Liver (tissue), 9 donors: ENCODE results near the gene PRKCH. TPM values are rescaled to one million over a fixed set of nuclear protein-coding genes. Genes with fewer than 3 reads are reported as not detected.

Experiments
- DNase-seq: peaks from one replicate; pipeline ENCODE4 v3.0.0-alpha.2; 2017; ENCODE audit warnings: low spot score
- H3K27ac ChIP-seq, 2 donors: one replicate each; pipeline ENCODE4 v1.7.0; 2013; ENCODE audit warnings: inconsistent platforms in 2 of 2, low read length in 2 of 2, control low read depth in 1 of 2, low read depth in 1 of 2, mild to moderate bottlenecking in 1 of 2
- H3K27me3 ChIP-seq, 4 donors: one replicate each; pipeline versions ENCODE4 v1.6.1 to v1.7.0; 2013; ENCODE audit warnings: low read length in 3 of 4, inconsistent platforms in 1 of 4, mild to moderate bottlenecking in 1 of 4, moderate library complexity in 1 of 4; ENCODE audit not compliant: control insufficient read depth in 4 of 4, insufficient read depth in 4 of 4
- H3K36me3 ChIP-seq, 4 donors: one replicate each; pipeline versions ENCODE4 v1.6.1 to v1.7.0; 2013; ENCODE audit warnings: low read length in 3 of 4, mild to moderate bottlenecking in 3 of 4, low read depth in 1 of 4, moderate library complexity in 1 of 4; ENCODE audit not compliant: control insufficient read depth in 4 of 4, insufficient read depth in 3 of 4
- H3K4me1 ChIP-seq, 4 donors: one replicate each; pipeline versions ENCODE4 v1.6.1 to v1.7.0; 2013; ENCODE audit warnings: low read length in 3 of 4, mild to moderate bottlenecking in 3 of 4, moderate library complexity in 1 of 4; ENCODE audit not compliant: control insufficient read depth in 4 of 4, insufficient read depth in 4 of 4
- H3K4me3 ChIP-seq, 3 donors: one replicate each; pipeline versions ENCODE4 v1.6.1 to v1.7.0; 2013; ENCODE audit warnings: low read length in 3 of 3, control low read depth in 1 of 3, low read depth in 1 of 3, mild to moderate bottlenecking in 1 of 3
- H3K9ac ChIP-seq, 2 donors: one replicate each; pipeline ENCODE4 v1.7.0; 2013; ENCODE audit warnings: low read length in 2 of 2, mild to moderate bottlenecking in 2 of 2, moderate library complexity in 2 of 2, control low read depth in 1 of 2, low read depth in 1 of 2
- H3K9me3 ChIP-seq, 4 donors: one replicate each; pipeline versions ENCODE4 v1.6.1 to v1.7.0; 2013; ENCODE audit warnings: low read length in 3 of 4; ENCODE audit not compliant: control insufficient read depth in 4 of 4
- EGR1 ChIP-seq, 2 donors: IDR thresholded peaks; 2 replicates each; pipeline ENCODE4 v1.6.1; 2016 to 2018; ENCODE audit warnings: antibody characterized with exemption in 2 of 2, low read depth in 2 of 2
- FOXA1 ChIP-seq: IDR thresholded peaks from 2 replicates; pipeline ENCODE4 v1.6.1; 2016; ENCODE audit warnings: antibody characterized with exemption
- FOXA2 ChIP-seq: IDR thresholded peaks from 2 replicates; pipeline ENCODE4 v1.6.1; 2016; ENCODE audit warnings: antibody characterized with exemption
- HNF4A ChIP-seq, 2 donors: conservative IDR thresholded peaks; 2 replicates each; pipeline ENCODE4 v1.6.1; 2016; ENCODE audit warnings: antibody characterized with exemption in 2 of 2, mild to moderate bottlenecking in 2 of 2
- HNF4G ChIP-seq: IDR thresholded peaks from 2 replicates; pipeline ENCODE4 v1.6.1; 2016; ENCODE audit warnings: antibody characterized with exemption
- JUND ChIP-seq, 2 donors: IDR thresholded peaks; 2 replicates each; pipeline ENCODE4 v1.6.1; 2016; ENCODE audit warnings: antibody characterized with exemption in 2 of 2
- NR2F2 ChIP-seq: IDR thresholded peaks from 2 replicates; pipeline ENCODE4 v1.6.1; 2016; ENCODE audit warnings: antibody characterized with exemption
- RAD21 ChIP-seq, 2 donors: IDR thresholded peaks; 2 replicates each; pipeline ENCODE4 v1.6.1; 2016; ENCODE audit warnings: antibody characterized with exemption in 2 of 2, mild to moderate bottlenecking in 2 of 2
- RXRA ChIP-seq, 2 donors: IDR thresholded peaks; 2 replicates each; pipeline ENCODE4 v1.6.1; 2017 to 2018; ENCODE audit warnings: antibody characterized with exemption in 2 of 2, mild to moderate bottlenecking in 1 of 2
- SP1 ChIP-seq: IDR thresholded peaks from 2 replicates; pipeline ENCODE4 v1.6.1; 2018; ENCODE audit warnings: antibody characterized with exemption, mild to moderate bottlenecking
- TAF1 ChIP-seq: conservative IDR thresholded peaks from 2 replicates; pipeline ENCODE4 v1.6.1; 2016; ENCODE audit warnings: antibody characterized with exemption, mild to moderate bottlenecking
- YY1 ChIP-seq: IDR thresholded peaks from 2 replicates; pipeline ENCODE4 v1.6.1; 2016; ENCODE audit warnings: antibody characterized with exemption, mild to moderate bottlenecking
- WGBS: extraction: QIAGEN DNeasy Blood & Tissue Kit; methylation state at CpG from one replicate; pipeline ENCODE4 v1.1.7; 2013; 5-methylcytosine and 5-hydroxymethylcytosine counted together
- polyA plus RNA-seq, 2 donors: library from polyadenylated mRNA; stranded (reverse) in 1 of 2; unstranded in 1 of 2; fragments of 200-250 nt in 1 of 2; fragments of >200 nt in 1 of 2; fragmentation: Nextera tagmentation in 1 of 2; extraction: Ambion mirVana in 1 of 2; gene quantifications; one replicate each; pipeline versions ENCODE4 v1.2.1 to v1.2.3, GENCODE V29; 2013 to 2015
- total RNA-seq, 2 donors: library from RNA; depleted of rRNA; stranded (reverse); fragments of >200 nt; gene quantifications; one replicate each; pipeline ENCODE4 v1.2.3, GENCODE V29; 2014
- TF ChIP-seq, protein P1 (sequence below): IDR thresholded peaks from 2 replicates; pipeline ENCODE4 v1.6.1; 2016; ENCODE audit warnings: antibody characterized with exemption
- TF ChIP-seq, protein P2 (sequence below): fragments of 150-350 bp; IDR thresholded peaks from 2 replicates; pipeline ENCODE4 v1.5.1; 2017; ENCODE audit warnings: improper control_type of control experiment, low read depth, low read length; ENCODE audit not compliant: missing input control
- TF ChIP-seq, protein P3 (sequence below): IDR thresholded peaks from 2 replicates; pipeline ENCODE4 v1.6.1; 2016; ENCODE audit warnings: antibody characterized with exemption
- TF ChIP-seq, protein P4 (sequence below): IDR thresholded peaks from 2 replicates; pipeline ENCODE4 v1.6.1; 2016; ENCODE audit warnings: antibody characterized with exemption
- donor health status: healthy.
- donor health status: healthy.
- donor health status: healthy.
- donor health status: healthy.
- donor health status: healthy.

The PRKCH gene
- total and polyA plus RNA-seq, 4 donors, result 3.9 to 13.7 (median 7.0) TPM

DNA sequence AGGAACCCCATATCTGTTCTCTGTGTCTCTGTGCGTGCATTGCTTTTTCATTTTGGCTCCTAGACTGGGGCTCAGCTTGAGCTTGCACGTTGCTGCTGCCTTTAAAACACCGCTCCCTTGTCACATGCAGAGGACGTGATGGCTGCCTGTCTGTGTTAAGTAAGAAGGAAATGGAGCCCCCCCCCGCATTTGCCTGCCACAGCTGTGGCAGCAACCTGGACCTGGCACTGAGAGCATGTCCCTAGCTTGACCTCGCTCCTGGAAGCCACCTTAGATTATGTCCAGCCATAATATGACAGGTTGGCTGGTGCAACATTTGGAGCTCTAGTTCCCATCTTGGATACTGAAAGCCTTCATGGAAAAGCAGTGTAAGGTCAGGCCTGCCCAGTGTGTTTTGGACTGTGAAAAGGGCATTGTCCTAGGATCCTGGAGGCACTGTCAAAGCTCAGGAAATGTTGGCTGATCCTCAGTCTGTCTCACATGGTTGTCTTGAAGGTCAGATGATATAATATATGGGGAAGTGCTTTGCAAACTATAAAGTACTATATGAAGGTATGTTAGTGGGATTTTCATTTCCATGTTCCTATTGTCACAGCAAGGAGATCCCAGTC, 73.8 kb downstream of the PRKCH start:
- Histone ChIP-seq H3K9ac (no peak overlapping the region), H3K27me3 (no peaks in the 10 kb centered on the region), H3K27ac (no peak overlapping the region), H3K9me3 (no peaks in the 10 kb centered on the region), H3K36me3 (no peaks in the 10 kb centered on the region), H3K4me1 (no peaks in the 10 kb centered on the region), H3K4me3 (no peak overlapping the region)
- 75% methylated on average over 6 of the region's 6 CpGs for WGBS
- DNase-seq, result no peak
- TF ChIP-seq YY1 (no peak), EGR1 (IDR thresholded peaks at IDR 0.05; ENCODE audit: low read depth in 2 of 2) (no peak), FOXA1 (no peak), JUND (IDR thresholded peaks at IDR 0.05) (no peak), NR2F2 (no peak), HNF4G (no peak), RXRA (IDR thresholded peaks at IDR 0.05) (no peak), SP1 (no peak)
- TF ChIP-seq, protein P1, sequence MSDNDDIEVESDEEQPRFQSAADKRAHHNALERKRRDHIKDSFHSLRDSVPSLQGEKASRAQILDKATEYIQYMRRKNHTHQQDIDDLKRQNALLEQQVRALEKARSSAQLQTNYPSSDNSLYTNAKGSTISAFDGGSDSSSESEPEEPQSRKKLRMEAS, result no peak

DNA sequence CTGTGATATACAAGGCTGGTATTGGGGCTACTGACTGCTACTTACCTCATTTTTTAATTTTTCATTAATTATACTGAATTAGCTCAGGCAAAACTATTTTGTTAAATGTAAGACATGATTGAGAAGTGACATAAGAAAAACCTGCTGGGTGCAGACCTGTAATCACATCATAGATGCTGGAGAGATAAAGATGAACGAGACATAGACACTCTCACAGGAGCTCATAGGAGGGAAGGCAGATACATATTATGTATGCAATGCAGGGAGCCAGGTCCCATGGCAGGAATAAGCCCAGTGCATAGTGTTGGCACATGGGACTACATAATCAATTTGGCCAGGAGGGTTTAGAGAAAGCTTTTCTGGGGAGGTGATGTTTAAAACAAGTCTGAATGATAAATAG, 74.9 kb downstream of the PRKCH start:
- H3K9me3 ChIP-seq, result no peaks in the 10 kb centered on the region
- WGBS, result 72% methylated on average over 1 of the region's 1 CpG
- H3K4me3 ChIP-seq, result no peak overlapping the region
- no peak overlapping the region for H3K9ac ChIP-seq
- no peaks in the 10 kb centered on the region for H3K27me3 ChIP-seq
- H3K4me1 ChIP-seq, result no peaks in the 10 kb centered on the region
- no peak overlapping the region for H3K27ac ChIP-seq
- TF ChIP-seq HNF4G (no peak), RAD21 (IDR thresholded peaks at IDR 0.05) (no peak), YY1 (no peak), FOXA1 (no peak), SP1 (no peak), FOXA2 (no peak), HNF4A (conservative IDR thresholded peaks at IDR 0.05) (no peak), RXRA (IDR thresholded peaks at IDR 0.05) (no peak), TAF1 (no peak)
- TF ChIP-seq, protein P2, sequence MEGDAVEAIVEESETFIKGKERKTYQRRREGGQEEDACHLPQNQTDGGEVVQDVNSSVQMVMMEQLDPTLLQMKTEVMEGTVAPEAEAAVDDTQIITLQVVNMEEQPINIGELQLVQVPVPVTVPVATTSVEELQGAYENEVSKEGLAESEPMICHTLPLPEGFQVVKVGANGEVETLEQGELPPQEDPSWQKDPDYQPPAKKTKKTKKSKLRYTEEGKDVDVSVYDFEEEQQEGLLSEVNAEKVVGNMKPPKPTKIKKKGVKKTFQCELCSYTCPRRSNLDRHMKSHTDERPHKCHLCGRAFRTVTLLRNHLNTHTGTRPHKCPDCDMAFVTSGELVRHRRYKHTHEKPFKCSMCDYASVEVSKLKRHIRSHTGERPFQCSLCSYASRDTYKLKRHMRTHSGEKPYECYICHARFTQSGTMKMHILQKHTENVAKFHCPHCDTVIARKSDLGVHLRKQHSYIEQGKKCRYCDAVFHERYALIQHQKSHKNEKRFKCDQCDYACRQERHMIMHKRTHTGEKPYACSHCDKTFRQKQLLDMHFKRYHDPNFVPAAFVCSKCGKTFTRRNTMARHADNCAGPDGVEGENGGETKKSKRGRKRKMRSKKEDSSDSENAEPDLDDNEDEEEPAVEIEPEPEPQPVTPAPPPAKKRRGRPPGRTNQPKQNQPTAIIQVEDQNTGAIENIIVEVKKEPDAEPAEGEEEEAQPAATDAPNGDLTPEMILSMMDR, result no peak
- TF ChIP-seq, protein P3, sequence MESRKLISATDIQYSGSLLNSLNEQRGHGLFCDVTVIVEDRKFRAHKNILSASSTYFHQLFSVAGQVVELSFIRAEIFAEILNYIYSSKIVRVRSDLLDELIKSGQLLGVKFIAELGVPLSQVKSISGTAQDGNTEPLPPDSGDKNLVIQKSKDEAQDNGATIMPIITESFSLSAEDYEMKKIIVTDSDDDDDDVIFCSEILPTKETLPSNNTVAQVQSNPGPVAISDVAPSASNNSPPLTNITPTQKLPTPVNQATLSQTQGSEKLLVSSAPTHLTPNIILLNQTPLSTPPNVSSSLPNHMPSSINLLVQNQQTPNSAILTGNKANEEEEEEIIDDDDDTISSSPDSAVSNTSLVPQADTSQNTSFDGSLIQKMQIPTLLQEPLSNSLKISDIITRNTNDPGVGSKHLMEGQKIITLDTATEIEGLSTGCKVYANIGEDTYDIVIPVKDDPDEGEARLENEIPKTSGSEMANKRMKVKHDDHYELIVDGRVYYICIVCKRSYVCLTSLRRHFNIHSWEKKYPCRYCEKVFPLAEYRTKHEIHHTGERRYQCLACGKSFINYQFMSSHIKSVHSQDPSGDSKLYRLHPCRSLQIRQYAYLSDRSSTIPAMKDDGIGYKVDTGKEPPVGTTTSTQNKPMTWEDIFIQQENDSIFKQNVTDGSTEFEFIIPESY, result no peak
- TF ChIP-seq, protein P4, sequence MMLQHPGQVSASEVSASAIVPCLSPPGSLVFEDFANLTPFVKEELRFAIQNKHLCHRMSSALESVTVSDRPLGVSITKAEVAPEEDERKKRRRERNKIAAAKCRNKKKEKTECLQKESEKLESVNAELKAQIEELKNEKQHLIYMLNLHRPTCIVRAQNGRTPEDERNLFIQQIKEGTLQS, result no peak
- H3K36me3 ChIP-seq, result no peaks in the 10 kb centered on the region
- no peak for DNase-seq

DNA sequence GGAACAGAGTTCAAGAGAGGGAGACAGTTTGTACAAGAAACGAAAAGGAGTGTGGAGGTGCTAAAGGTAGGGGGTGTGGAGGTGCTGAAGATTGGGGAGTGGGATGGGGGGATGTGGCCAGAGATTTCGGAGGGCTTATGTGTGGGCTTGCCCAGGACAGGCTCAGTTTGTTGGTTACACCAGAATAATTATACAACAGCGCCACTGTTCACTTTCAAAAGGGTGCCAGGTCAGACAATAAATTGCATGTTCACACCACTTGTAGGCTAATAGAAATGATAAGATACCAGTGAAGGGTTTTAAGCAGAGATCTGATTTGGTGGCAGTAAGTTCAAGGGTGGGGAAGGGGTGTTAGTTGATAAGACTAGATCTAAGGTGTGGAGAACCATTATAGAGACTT, 75.3 kb downstream of the PRKCH start:
- H3K4me1 ChIP-seq, result no peaks in the 10 kb centered on the region
- DNase-seq, result no peak
- no peaks in the 10 kb centered on the region for H3K36me3 ChIP-seq
- TF ChIP-seq FOXA2, result no peak
- no peaks in the 10 kb centered on the region for H3K27me3 ChIP-seq
- WGBS, result 90% methylated on average over 3 of the region's 3 CpGs
- H3K4me3 ChIP-seq, result no peak overlapping the region
- no peak overlapping the region for H3K27ac ChIP-seq
- no peaks in the 10 kb centered on the region for H3K9me3 ChIP-seq
- H3K9ac ChIP-seq, result no peak overlapping the region
